Fibroblast of lung (primary cell): ENCODE measurements around the gene VPS35.

Experiments used
- EZH2 ChIP-seq: IDR thresholded peaks from 2 replicates; pipeline ENCODE4 v1.5.1; 2012; ENCODE audit warnings: low read length, control low read depth, mild to moderate bottlenecking; ENCODE audit errors: missing control alignments
- TF ChIP-seq, protein P1 (sequence below), 2 donors: IDR thresholded peaks in 1 of 2; conservative IDR thresholded peaks in 1 of 2; 1 replicate in 1 of 2; 2 replicates in 1 of 2; pipeline ENCODE4 v1.5.1; 2011 to 2012; ENCODE audit warnings: low read length in 2 of 2, control low read depth in 1 of 2, inconsistent platforms in 1 of 2, low read depth in 1 of 2, mild to moderate bottlenecking in 1 of 2

DNA sequence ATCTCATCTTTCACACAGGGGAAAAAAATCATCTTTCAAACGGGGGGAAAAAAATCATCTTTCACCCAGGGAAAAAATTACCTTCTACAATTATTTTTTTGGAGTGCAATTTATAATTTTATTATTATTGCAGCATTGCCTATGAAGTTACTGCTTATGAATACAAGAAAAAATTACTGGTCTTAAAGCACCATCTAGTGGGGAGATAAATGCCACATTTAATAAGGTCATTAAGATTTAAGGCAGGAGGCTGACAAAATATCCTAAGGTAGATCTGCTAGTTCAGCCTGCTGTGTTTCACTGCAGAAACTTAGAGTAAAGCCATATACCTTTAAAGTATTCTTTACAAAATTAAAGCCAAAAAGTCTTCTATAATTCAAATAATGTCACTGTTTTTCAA, 81.4 kb downstream of the VPS35 start:
- no peak for TF ChIP-seq EZH2
- TF ChIP-seq, protein P1, sequence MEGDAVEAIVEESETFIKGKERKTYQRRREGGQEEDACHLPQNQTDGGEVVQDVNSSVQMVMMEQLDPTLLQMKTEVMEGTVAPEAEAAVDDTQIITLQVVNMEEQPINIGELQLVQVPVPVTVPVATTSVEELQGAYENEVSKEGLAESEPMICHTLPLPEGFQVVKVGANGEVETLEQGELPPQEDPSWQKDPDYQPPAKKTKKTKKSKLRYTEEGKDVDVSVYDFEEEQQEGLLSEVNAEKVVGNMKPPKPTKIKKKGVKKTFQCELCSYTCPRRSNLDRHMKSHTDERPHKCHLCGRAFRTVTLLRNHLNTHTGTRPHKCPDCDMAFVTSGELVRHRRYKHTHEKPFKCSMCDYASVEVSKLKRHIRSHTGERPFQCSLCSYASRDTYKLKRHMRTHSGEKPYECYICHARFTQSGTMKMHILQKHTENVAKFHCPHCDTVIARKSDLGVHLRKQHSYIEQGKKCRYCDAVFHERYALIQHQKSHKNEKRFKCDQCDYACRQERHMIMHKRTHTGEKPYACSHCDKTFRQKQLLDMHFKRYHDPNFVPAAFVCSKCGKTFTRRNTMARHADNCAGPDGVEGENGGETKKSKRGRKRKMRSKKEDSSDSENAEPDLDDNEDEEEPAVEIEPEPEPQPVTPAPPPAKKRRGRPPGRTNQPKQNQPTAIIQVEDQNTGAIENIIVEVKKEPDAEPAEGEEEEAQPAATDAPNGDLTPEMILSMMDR (conservative IDR thresholded peaks at IDR 0.05 in 1 of 2, IDR thresholded peaks at IDR 0.05 in 1 of 2; ENCODE audit: low read depth in 1 of 2, low read length in 2 of 2): peak; percentile 36 to 50
